ENCODE results near the gene IAPP.
"Not testable (repeated sequence)": the region's sequence is repeated elsewhere in the genome, so short reads cannot be mapped to it uniquely, and the experiment has no call there.

DNA sequence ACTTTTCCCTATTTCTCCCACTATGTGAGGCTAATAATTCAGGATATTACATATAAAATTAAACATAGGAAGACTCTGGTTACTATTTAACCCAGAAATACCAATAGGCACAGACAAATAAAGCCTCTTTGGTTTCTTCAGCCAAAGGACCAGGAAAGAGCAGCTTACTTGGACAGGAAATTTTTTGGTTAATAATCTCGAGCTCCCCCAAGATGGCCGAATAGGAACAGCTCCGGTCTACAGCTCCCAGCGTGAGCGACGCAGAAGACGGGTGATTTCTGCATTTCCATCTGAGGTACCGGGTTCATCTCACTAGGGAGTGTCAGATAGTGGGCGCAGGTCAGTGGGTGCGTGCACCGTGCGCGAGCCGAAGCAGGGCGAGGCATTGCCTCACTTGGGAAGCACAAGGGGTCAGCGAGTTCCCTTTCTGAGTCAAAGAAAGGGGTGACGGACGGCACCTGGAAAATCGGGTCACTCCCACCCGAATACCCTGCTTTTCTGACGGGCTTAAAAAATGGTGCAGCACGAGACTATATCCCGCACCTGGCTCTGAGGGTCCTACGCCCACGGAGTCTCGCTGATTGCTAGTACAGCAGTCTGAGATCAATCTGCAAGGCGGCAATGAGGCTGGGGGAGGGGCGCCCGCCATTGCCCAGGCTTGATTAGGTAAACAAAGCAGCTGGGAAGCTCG, 46.5 kb downstream of the IAPP start:
- not testable (repeated sequence) for TF ChIP-seq POLR2A (IDR thresholded peaks at IDR 0.05; ENCODE audit: low read length); GATA1 (IDR thresholded peaks at IDR 0.05; ENCODE audit: low read depth, low read length)
